K562 (cell line): Measurements from ENCODE around the gene NOP14. TPM values are rescaled to one million over a fixed set of nuclear protein-coding genes. Genes with fewer than 3 reads are reported as not detected.

Source experiments
- ADNP ChIP-seq: fragments of 200-800 bp; sonication (Bioruptor generic); IDR thresholded peaks from 2 replicates; pipeline ENCODE4 v1.6.1; 2016; ENCODE audit warnings: missing genetic modification characterization, missing compliant biosample characterization
- CHCHD3 ChIP-seq: fragments of 250-450 bp; sonication (Bioruptor Pico); IDR thresholded peaks from 2 replicates; pipeline ENCODE4 v2.1.2; 2022; ENCODE audit warnings: mild to moderate bottlenecking
- CREB5 ChIP-seq: fragments of 250-450 bp; sonication (Bioruptor Pico); IDR thresholded peaks from 2 replicates; pipeline ENCODE4 v1.5.0; 2020; ENCODE audit warnings: mild to moderate bottlenecking
- HNRNPL ChIP-seq: fragments of 200-400 bp; formaldehyde crosslinking; IDR thresholded peaks from 2 replicates; pipeline ENCODE4 v1.6.1; 2017; ENCODE audit warnings: low read depth, mild to moderate bottlenecking, low read length
- MAFF ChIP-seq: IDR thresholded peaks from 2 replicates; pipeline ENCODE4 v1.6.1; 2012; ENCODE audit warnings: low read length, improper control_type of control experiment
- PHB ChIP-seq: fragments of 250-450 bp; sonication (Bioruptor Pico); IDR thresholded peaks from 2 replicates; pipeline ENCODE4 v1.5.0; 2021
- PRDM10 ChIP-seq: fragments of 450-650 bp; IDR thresholded peaks from 2 replicates; pipeline ENCODE4 v1.6.1; 2018; ENCODE audit not compliant: partially characterized antibody
- RBM22 ChIP-seq: fragments of 200-400 bp; formaldehyde crosslinking; IDR thresholded peaks from 2 replicates; pipeline ENCODE4 v1.6.1; 2018; ENCODE audit warnings: low read length, low read depth; ENCODE audit not compliant: poor library complexity, severe bottlenecking
- SIN3A ChIP-seq, 2 experiments: fragments of 150-350 bp in 1 of 2; IDR thresholded peaks; 2 replicates each; pipeline ENCODE4 v1.6.1; 2011 to 2016; ENCODE audit warnings: borderline replicate concordance in 2 of 2, low read depth in 2 of 2, low read length in 2 of 2, mild to moderate bottlenecking in 2 of 2, moderate library complexity in 2 of 2; ENCODE audit not compliant: control insufficient read depth in 1 of 2
- XRCC4 ChIP-seq: IDR thresholded peaks from one replicate; pipeline ENCODE4 v1.6.1; 2011; ENCODE audit not compliant: insufficient read depth, insufficient read length; ENCODE audit errors: extremely low read depth
- ZBTB7A ChIP-seq: IDR thresholded peaks from 2 replicates; pipeline ENCODE4 v1.6.1; 2011; ENCODE audit warnings: low read depth, mild to moderate bottlenecking, low read length, moderate library complexity, borderline replicate concordance; ENCODE audit not compliant: control insufficient read depth
- ZNF311 ChIP-seq: fragments of 250-450 bp; sonication (Bioruptor Pico); IDR thresholded peaks from 2 replicates; pipeline ENCODE4 v1.4.0; 2020; ENCODE audit warnings: mild to moderate bottlenecking, moderate library complexity
- ZNF41 ChIP-seq: fragments of 250-450 bp; sonication (Bioruptor Pico); conservative IDR thresholded peaks from 2 replicates; pipeline ENCODE4 v1.4.0; 2020; ENCODE audit warnings: mild to moderate bottlenecking
- ZNF609 ChIP-seq: sonication (generic); formaldehyde crosslinking; IDR thresholded peaks from 2 replicates; pipeline ENCODE4 v1.8.1; 2023; ENCODE audit warnings: missing genetic modification reagents, mild to moderate bottlenecking, borderline replicate concordance
- polyA plus RNA-seq, 8 experiments: library from polyadenylated mRNA; depleted of rRNA in 4 of 8; stranded (reverse) in 5 of 8; unstranded in 3 of 8; fragments of >200 nt; fragmentation: Nextera tagmentation in 2 of 8; fragmentation: Illumina TruSeq in 1 of 8; extraction: Ambion mirVana in 2 of 8; extraction: Trizol in 1 of 8; gene quantifications; 2 replicates each; pipeline versions ENCODE4 v1.2.1 to v1.2.3, GENCODE V29; 2011 to 2014; ENCODE audit warnings: inconsistent platforms in 1 of 8, missing spikeins in 1 of 8
- total RNA-seq, 7 experiments: library from RNA; depleted of rRNA in 6 of 7; stranded (reverse); fragments of >200 nt in 6 of 7; fragmentation: Illumina TruSeq in 2 of 7; extraction: Trizol in 2 of 7; gene quantifications; 2 replicates each; pipeline versions ENCODE4 v1.2.1 to v1.2.3, GENCODE V29; 2011 to 2021; ENCODE audit warnings: low replicate concordance in 1 of 7
- TF ChIP-seq, protein P1 (sequence below): conservative IDR thresholded peaks from 2 replicates; pipeline ENCODE4 v1.6.1; 2011; ENCODE audit warnings: low read depth, mild to moderate bottlenecking, low read length; ENCODE audit not compliant: control insufficient read depth

The NOP14 gene
- total and polyA plus RNA-seq, 9 of the 15 experiments (the other 6 are each of a cell fraction or from before 2014, with no cell fraction given) = 12.7 to 76.0 (median 50.9) TPM

- TF ChIP-seq PRDM10 = no peak
- TF ChIP-seq HNRNPL = no peak; the same call in 1 of the 2 replicates
- TF ChIP-seq ZBTB7A = peak; percentile 79
- no peak for TF ChIP-seq RBM22
- no peak for TF ChIP-seq XRCC4
- no peak for TF ChIP-seq CREB5 (CRISPR knock-in tag)
- TF ChIP-seq PHB = 0 out of 2 replicates have a peak, but pooled peaks have one; percentile 38
- TF ChIP-seq ZNF41 (CRISPR knock-in tag) = no peak
- TF ChIP-seq, protein P1, sequence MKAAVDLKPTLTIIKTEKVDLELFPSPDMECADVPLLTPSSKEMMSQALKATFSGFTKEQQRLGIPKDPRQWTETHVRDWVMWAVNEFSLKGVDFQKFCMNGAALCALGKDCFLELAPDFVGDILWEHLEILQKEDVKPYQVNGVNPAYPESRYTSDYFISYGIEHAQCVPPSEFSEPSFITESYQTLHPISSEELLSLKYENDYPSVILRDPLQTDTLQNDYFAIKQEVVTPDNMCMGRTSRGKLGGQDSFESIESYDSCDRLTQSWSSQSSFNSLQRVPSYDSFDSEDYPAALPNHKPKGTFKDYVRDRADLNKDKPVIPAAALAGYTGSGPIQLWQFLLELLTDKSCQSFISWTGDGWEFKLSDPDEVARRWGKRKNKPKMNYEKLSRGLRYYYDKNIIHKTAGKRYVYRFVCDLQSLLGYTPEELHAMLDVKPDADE = peak; percentile 99
- TF ChIP-seq SIN3A (IDR thresholded peaks at IDR 0.05; ENCODE audit: borderline replicate concordance in 2 of 2, control insufficient read depth in 1 of 2, low read depth in 2 of 2, low read length in 2 of 2) = peak; percentile 83 to 95; a peak in 2 of 4 replicates
- TF ChIP-seq ZNF311 = no peak
- peak; percentile 73; the same call in 1 of the 2 replicates for TF ChIP-seq ZNF609
- peak; percentile 12; the same call in 1 of the 2 replicates for TF ChIP-seq CHCHD3
- TF ChIP-seq MAFF = peak; percentile 73; the same call in 1 of the 2 replicates
- TF ChIP-seq ADNP = no peak
Observed at GRCh38 chr4:2963175-2963965, at the start of gene NOP14, which contains the start of gene GRK4 (continued).
